Measurements from ENCODE around the gene PIGQ.
"Not testable (repeated sequence)": the region's sequence is repeated elsewhere in the genome, so short reads cannot be mapped to it uniquely, and the experiment has no call there.

PIGQ gene

DNA sequence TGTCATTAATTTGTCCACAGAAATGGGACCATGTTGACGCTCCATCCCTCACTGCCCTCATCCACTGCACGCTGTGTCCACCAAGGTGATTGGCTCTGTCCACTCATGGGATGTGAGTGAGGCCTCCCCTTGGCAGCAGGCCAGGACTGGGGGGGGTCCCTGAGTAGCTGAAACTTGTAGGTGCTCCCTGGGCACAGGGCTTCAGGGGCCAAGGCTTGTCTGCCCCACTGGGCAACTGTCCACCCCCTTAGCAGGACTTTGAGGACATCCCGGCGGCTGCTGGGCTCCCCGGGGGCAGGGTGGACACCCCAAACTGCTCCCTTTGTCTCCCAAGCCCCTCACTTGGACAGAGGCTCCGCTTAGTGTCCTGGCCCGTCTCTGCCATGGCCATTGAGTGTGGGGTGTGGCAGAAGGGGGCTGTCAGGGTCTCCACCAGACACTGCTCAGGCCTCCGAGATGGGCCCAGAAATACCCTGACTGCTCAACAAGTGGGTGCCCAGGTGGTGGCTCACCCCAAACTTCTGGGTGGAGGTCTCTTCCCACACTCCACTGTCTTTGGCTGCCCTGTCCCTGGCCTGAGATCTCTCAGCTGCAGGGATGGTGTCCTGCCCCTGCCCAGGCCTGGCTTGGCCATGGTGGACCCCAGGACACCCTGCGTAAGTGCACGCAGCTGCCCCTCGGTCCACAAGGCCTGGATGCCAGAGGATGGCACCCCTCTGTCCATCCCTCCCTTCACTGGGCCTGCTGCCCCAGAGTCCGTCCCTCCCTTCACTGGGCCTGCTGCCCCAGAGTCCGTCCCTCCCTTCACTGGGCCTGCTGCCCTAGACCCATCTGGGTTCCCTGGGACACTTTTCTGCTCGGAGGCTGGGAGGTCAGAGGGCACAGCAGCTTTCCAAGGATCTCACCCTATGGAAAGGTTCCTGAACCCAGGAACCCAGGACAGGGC, 17.1 kb downstream of the PIGQ start:
- no peak for DNase-seq

DNA sequence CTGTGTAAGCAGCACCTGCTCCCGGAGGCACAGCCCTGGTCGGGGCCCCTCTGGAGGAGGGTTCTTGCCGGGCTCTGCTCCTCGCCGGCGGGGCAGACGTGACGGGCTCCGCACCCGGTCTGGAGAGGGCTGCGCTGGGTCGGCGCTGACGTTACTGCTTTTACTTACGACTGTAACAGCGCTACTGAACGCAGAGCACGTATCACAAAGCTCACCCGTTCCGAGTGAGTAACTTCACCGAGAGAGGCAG, 18.8 kb downstream of the PIGQ start:
- DNase-seq, result peak; percentile 47

DNA sequence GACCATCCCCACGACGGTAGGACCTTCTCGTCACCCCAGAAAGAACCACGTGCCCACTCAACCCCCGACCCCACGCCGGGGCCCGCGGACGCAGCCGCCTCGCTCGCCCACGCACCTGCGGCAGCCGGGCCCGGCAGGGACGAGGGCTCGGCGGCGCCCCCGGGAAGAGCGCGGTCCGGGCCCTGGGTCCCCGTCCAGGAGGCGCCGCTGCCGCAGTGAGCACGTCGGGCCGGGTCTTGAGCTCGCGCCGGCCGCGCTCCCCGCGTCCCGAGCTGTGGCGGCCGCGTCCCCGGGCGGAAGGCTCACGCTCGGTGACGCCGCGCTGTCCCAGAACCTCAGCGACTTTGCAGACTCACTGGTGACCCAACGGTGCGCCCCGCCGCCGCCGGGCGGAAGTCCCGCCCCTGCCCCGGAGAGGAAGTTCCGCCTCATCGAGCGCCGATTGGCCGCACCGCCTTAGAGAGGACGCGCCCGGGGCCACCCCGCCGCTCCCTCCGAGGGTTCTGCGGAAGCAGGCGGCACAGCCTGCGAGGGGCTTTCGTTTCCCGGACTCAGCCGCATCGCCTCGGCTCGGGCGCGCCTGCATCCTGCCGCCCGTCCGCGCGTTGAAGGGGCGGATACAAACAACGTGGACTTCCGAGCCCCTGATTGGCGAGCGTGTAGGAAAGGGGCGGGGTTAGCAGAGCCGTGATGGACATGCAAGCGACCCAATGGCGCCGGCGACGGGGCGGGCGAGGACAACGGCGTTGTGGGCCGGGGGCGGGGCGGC, 19.3 kb downstream of the PIGQ start:
- DNase-seq, result peak; percentile 95

DNA sequence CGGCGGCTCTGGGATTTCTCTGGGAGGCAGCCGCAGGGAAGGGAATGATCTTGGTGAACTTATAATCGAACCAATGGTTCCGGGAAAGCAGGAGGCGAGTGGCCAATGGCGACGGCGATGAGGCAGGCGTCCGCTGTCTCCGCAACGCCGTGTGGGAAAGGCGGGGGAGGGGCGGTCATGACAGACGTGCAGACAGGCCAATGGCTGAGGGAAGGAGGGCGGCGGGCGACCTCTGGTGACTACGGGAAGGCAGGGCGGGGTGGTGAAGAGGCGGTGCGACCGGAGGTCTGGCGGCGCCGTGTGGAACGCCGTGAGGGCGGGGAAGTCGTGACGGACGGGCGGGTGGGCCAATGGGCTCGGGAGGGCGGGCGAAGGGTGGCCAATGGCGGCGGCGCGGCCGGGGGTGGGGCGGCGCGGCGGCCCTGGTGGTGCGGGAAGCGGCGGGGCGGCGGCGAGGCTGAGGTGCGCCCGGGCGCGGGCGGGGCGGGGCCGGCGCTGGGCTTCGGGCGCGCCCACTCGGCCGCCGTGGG, 20.0 kb downstream of the PIGQ start, which contains the start of gene RAB40C:
Gene RAB40C (plus strand): TSS at position 409 of the 530 bp plus-strand sequence. CDS start 226 bp downstream, outside the sequence.
- DNase-seq, result peak; percentile 98

DNA sequence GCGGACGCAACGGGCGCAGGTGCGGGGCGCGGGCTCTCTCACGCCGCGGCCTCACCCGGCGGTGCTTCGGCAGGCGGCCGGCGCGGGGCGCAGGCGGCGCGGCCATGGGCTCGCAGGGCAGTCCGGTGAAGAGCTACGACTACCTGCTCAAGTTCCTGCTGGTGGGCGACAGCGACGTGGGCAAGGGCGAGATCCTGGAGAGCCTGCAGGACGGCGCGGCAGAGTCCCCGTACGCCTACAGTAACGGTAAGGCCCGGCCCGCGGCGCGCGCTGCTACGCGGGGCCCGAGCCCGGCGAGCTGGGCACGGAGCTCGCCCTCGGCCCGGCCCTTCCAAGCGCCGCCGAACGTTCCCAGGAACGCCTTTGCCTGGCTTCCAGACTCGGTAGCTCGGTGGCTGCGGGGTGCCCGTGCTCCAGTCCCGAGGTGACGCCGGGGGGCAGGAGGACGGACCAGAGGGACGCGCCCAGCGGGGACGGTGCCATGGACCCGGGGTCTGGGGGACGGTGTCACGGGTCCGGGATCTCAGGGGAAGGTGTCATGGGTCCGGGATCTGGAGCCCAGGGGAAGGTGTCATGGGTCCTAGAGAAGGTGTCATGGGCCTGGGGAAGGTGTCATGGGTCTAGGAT, 20.5 kb downstream of the PIGQ start:
- peak; percentile 25 for DNase-seq

DNA sequence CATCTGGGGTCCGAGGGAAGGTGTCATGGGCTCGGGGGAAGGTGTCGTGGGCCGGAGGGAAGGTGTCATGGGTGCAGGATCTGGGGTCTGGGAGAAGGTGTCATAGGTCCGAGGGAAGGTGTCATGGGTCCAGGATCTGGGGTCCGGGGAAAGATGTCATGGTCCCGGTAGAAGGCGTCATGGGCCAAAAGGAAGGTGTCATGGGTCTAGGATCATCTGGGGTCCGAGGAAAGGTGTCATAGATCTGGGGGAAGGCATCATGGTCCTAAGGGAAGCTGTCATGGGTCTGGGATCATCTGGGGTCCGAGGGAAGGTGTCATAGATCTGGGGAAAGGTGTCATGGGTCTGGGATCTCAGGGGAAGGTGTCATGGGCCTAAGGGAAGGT, 21.0 kb downstream of the PIGQ start:
- DNase-seq, result no peak

DNA sequence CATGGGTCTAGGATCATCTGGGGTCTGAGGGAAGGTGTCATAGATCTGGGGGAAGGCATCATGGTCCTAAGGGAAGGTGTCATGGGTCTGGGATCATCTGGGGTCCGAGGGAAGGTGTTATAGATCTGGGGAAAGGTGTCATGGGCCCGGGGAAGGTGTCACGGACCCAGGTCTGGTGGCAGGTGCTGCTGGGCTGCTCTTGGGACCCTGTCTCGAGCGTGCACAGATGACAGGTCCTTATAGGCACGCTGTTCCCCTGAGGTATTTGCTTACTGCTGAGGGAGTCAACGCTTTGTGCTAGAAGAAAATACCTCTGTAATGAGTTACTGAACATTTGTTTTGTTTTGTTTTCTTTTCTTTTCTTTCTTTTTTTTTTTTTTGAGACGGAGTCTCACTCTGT, 21.5 kb downstream of the PIGQ start:
- DNase-seq, result no peak

DNA sequence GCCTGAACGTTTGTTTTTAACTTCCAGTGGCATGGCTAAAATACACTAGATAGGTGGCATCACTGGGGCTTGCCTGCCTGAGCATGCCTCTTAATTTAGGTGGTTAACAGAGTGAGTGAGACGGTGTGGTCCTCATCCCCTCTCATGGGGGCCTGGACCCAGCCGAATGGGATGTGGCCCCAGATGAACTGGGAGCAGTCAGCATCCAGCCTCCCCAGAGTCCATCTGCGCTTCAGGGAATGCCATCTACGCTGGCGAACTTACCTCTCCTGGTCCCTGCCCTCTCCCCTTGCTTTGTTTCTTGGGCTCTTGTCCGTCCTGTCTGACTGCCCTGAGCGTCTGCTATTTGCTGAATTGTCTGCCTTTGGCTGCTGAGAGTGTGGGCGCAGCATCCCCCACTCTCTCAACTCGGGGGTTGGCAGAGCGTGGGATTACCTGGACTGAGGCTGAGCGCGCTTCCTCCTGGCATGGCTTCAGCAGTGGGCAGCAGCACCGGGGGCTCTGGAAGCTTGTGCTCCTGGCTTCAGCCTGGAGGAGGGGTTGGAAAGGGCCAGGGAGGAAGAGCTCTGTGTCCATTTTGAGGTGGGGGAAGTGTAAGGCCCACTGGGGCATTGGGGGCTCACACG, 22.2 kb downstream of the PIGQ start:
- DNase-seq, result no peak

DNA sequence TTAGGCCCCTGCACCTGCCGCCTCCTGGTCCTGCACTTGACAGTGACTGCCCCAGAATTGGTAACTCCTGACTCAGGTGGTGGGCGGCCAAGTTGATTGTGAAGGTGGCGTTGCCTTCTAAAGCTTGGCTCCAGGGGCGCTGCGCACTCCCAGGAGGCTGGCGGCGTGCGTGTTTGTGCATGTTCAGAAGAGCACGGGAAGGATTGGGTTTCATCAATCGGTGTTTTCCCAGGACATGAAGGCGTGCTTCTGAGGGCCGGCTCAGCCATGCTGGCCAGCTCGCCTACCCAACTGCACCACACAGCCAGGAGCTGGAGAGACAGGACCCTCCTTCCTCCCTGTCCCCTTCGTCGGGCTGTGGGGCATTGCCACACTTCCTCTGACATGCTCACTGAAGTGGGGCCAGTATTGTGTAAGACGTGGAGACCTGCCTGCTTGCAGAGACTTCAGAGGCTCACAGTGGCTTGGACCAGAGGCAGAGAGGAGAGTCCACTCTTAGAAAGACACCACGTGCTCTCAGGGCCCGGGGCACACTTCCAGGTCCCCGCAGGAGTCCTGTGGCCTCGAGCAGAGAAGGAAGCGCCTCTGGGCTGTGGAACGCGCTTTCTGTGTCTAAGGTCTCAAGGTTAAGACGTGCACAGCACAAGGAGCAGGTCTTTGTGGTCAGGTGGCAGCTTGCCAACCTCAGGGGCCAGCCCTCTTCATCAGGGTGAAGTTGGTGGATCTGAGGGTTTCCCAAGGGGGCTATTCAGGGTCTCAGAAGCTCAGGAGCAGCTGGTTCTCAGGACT, 22.9 kb downstream of the PIGQ start:
- no peak for DNase-seq

DNA sequence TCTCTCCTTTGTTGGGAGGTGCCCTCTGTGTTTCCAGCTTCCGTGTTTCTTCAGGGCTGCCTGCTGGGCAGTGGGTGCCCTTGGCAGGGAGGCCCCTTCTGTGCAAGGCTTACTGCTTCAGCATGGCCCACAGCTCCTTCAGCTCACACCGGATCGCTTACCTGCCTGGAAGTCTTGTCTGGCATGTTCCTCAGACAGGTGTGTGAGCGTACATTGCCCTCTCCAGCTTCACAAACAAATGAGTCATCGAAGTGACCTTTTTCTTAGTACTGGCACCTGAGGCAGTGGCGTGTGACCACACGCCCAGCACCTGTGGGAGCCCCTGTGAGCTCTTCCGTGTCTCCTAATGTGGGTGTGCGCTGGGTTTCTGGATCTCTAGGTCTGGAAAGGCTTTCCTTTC, 23.6 kb downstream of the PIGQ start:
- no peak for DNase-seq

DNA sequence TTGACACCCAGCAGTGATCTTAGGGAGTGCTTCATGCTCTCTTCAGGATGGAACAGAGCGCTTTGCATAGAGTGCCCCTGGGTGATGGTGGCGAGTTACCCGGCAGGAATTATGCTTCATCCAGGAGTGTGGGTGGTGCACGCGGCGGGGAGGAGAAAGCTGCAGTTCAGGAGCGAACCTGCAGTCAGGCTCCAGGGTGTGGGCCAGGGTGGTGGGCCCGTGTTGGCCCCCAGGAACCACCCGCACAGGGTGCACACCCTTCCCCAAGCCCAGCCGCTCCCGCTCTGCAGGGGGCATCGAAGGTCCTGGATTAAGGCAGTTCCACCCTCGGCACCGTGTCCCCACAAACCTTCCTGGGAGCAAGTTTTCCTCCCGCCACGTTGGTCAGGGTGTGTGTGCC, 24.0 kb downstream of the PIGQ start:
- no peak for DNase-seq

DNA sequence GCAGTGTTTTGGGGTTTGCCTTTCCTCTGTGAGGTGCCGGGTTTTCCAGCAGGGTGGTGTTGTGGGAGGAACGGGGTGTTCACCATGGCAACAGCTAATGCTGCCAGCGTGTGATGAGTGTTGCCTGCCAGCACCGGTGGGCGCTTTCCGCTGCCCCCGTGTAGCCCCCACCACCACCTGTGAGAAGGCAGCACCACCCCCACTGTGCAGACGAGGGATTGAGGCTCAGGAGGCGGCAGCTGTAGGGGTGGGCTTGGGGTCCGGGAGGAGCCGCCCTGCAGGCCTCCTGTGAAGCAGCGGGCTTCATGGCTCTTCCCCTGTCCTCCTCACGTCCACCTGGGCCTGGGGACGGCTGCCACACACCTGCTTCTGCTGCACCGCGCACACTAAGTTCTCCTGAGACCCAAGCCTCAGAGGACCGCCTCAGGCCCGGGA, 25.3 kb downstream of the PIGQ start:
- DNase-seq, result no peak

DNA sequence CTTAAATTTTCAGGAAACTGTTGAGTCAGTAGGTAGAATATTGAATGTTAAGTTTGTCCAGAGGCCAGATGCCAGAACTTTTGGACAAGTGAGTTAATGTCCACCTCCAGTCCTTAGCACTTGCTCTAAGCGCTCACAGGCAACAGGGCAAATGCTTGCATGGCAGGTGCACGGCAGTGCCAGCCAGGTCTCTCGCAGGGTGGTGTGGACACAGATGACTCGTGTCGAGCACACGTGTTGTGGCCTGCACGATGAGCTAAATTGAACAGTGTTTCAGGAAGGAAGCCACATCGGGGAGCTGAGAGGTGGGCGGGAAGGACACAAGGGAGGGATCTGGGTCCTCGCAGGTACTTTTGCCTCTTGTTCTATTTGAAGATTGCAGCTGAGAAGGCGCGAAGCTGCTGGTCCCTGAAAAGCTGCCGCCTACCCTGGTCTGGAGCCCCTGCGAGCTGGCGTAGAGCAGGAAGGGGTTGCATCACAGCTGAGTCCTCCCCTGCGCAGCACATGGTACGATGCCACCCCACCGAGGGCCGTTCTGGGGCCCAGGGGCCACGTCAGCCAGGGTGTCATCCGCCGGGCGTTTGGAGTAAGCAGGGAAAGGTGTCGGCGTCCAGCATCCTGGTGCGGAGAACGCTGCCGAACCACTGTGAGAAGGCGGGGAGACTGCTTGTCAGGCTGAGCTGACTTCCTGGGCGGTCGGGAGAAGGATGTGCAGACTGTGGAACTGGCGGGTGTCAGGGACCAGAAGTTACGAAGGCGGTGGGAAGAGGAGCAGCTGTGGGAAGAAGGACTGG, 26.4 kb downstream of the PIGQ start:
- no peak for DNase-seq

DNA sequence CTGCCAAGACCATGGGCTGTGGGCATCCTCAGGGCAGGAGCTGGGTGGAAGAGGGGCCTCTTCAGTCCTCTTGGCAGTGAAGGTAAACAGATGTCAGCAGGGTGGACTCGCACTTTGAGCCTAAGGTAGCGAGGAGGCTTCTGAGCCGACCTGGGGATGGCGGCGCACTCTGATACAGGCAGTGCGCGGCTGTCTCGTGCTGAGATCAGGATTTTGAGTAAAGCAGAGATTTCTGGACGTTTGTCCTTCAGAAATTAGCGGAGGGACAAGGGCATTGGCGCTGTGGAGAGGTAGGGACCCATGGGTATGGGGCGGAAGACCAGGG, 26.9 kb downstream of the PIGQ start:
- DNase-seq, result no peak

DNA sequence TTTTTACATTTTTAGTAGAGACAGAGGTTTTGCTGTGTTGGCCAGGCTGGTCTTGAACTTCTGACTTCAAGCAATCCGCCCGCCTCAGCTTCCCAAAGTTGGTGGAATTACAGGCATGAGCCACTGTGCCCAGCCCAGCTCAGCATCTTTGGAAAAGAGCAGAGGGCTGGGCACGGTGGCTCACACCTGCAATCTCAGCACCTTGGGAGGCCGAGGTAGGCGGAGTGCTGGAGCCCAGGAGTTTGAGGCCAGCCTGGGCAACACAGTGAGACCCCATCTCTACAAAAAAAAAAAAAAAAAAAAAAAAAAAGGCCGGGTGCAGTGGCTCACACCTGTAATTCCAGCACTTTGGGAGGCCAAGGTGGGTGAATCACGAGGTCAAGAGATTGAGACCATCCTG, 27.9 kb downstream of the PIGQ start:
- DNase-seq, result not testable (repeated sequence)

DNA sequence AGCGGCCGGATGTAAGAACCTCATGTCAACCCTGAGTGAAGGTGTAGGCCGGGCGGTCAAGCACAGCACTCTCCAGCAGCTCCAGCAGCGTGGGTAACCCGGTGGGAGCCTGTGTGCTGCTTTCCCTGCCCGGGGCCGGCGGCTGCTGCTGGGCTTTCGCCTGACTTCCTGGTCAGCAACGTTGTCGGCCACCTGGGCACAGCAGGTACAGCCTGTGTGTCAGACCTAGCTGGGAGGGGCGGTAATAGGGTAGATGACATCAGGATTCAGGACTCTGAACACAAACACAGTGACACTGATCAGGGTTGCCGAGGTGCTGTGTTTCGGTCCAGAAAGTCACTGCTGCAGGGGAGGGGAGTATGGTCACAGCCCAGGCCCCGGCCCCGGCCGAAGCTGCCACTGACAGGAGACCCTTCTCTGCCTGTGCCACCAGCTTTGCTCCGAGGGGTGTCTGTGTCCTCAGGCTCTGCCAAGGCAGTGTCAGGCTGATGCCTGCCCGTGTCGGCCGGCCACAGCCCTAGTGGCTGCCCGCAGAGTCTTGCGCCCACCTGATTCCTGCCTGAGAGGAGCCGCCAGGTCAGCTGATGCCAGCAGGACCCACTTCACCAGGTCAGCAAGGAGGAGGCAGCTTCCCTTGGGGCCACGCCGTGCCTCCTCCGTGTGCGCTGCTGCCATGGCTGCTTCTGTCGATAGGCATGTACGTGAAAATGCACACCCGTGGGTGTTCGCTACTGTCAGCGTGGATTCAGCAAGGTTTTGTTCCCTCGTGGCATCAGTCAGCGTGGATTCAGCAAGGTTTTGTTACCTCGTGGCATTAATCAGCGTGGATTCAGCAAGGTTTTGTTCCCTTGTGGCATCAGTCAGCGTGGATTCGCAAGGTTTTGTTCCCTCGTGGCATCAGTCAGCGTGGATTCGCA, 29.3 kb downstream of the PIGQ start:
- no peak for DNase-seq

DNA sequence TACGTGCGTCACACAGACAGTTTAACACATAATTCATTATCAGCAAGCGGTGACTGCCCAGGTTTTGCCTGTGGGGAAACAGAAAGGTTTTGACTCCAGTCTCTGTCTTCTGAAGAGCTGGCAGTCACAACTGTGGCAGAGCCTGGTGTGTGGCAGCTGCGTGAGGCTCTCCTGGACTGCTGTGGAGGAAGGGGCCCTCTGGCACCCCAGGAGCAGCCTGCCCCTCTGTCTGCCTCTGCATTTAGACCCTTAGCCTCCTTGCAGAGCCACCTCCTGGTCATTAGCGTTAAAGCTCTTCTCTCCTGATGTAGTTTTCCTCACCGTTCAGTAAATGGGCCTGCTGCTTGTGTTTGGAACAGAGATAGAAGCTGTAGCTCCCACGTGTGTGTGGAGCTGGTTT, 31.0 kb downstream of the PIGQ start:
- no peak for DNase-seq

DNA sequence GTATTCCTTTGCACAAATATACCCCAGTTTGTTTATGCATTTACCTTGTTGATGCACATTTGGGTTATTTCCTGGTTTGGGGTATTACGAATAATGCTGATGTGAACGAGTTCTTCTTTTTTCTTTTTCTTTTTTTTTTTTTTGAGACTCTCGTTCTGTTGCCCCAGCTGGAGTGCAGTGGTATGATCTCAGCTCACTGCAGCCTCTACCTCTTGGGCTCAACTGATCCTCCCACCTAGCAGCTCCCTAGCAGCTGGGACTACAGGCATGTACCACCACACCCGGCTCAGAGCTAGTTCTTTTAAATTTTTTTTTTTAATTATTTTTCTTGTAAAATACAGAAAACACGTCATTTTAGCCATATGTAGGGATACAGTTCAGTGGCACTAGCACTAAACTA, 34.2 kb downstream of the PIGQ start:
- DNase-seq, result no peak

DNA sequence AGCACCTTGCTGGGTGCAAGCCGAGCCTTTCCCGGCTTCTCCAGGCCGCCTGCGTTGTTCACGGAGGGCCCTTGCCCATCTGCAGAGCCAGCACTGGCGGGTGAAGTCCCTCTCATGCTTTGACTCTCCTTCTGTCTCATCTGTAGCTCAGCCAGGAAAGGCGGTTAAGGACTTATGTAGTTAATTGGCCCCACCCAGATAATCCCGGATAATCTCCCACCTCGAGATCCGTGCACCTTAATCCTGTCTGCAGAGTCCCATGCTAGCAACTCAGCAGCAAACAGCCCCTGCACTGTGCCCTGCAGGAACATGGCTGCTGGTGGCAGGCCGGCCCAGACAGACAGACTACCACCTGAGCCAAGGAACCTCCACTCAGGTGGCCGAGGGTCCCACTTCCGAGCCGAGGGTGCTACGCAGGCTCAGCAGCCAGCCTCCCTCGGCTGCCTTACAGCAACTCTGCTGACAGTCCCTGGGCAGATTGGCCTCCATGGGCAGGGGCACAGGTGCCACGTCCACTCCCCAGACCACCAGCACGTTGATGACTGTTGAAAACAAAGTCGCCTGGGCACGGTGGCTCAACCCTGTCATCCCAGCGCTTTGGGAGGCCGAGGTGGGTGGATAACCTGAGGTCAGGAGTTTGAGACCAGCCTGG, 37.0 kb downstream of the PIGQ start:
- DNase-seq, result no peak

DNA sequence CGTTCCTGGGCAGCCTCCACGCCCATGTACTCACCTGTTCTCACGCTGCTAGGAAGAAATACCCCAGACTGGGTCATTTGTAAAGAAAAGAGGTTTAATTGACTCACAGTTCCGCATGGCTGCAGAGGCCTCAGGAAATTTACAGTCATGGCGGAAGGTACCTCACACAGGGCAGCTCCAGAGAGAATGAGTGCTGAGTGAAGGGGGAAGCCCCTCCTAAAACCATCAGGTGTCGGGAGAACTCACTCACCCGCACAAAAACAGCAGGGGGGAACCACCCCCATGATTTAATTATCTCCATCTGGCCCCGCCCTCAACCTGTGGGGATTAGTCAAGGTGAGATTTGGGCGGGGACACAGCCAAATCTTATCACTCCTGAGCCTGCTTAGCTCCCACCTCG, 38.3 kb downstream of the PIGQ start:
- no peak for DNase-seq

All from fibroblast of skin of scalp (primary cell).